Stimulated activated CD8-positive, alpha-beta memory T cell treated with anti-CD3 and anti-CD28 coated beads, Interleukin-12 subunit alpha, Interleukin-12 subunit beta, amount 100 ng/mL, for 24 hours (primary cell): ENCODE results near the gene OIT3.

Experiments used
- DNase-seq: peaks from one replicate; pipeline ENCODE4 v3.0.0-alpha.2; 2020; ENCODE audit errors: extremely low read depth

Gene OIT3

GRCh38 chr10:72893136-72893798 is at the start of gene OIT3:
OIT3 (plus strand) TSS chr10:72893739; CDS start chr10:72893799, 60 bp downstream.
- no peak for DNase-seq

DNA sequence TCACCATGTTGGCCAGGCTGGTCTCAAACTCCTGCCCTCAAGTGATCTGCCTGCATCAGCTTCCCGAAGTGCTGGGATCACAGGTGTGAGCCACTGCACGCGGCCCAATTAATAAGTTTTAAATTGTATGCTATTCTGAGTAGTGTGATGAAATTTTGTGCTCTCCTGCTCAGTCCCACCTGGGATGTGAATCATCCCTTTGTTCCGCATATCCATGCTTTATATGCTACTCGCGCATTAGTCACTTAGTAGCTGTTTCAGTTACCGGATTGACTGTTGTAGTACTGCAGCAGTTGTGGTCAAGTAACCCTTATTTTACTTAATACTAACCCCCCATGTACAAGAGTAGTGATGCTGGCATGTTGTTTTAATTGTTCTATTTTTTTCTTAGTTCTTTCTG is 47.3 kb upstream of the OIT3 start:
- DNase-seq = no peak

DNA sequence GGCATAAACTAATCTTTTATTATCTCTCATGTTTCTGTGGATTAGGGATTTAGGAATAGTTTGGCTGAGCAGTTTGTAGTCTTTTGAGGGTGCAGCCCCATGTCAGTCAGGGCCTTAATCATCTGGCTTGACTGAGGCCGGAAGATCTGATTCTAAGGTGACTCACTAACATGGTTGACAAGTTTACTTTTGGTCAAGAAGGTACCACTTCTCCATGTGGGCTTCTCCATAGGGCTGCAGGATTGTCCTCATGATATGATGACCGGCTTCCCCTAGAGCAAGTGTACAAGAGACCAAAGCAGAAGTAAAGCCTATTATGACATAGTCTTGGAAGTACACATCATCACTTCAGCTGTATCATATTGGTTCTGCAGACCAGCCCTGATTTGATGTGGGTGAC is 45.9 kb upstream of the OIT3 start:
- DNase-seq = no peak

GRCh38 chr10:72850861-72851260 is 42.7 kb upstream of the OIT3 start:
- no peak for DNase-seq

GRCh38 chr10:72851509-72851908 is 42.0 kb upstream of the OIT3 start:
- DNase-seq = no peak

DNA sequence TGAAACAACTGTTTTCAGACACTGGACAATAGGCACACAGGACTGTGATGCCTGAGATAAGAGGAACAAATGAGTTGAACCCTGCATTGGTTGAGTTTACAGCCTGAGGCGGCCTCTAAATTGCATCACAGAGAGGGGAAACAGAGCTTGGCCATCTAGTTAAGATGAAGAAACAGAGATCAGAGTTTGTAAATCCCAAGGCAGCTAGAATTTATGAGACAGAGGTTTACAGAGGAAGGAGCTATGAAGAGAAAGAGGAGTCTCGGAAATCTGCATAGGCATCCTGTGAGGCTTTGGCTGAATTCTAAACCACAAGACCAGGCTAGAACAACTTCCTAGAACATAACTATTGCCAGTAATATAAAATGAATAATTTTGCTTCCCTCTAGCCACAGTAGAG is 41.0 kb upstream of the OIT3 start:
- DNase-seq = no peak

- DNase-seq = no peak
Measured at GRCh38 chr10:72855129-72855528, 38.4 kb upstream of the OIT3 start.

DNA sequence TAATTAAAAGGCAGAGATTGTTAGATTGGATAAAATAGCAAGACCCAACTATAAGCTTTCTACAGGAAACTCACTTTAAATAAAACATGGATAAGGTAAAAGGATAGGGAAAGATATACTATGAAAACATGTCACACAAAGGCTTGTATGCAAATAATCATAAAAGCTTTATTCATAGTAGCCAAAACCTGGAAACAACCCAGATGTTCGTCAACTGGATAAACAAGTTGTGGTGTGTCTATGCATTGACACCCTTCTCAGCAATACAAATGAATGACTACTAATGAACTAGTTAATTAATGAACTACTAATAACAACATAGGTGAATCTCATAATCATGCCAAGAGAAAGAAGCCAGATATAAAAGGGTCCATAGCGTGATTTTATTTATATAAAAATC is 37.7 kb upstream of the OIT3 start:
- no peak for DNase-seq

DNA sequence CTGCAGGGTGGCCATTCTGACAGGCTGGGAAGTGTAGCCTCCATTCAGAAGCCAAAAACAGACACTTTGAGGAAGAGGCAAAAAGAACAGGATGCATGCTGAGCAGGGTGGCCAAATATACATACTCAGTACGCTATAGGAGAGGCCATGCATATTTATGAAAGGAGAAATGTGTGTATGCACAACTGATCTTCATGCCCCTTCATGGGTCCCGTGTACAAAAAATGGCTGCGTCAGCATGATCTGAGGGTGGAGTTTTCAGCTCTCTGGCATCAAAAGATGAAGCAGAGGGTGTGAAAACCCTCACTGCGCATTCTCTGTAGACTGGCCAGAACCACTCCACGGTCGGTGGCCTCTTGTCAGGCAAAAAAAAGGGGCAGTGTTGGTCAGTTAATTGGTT is 35.5 kb upstream of the OIT3 start:
- no peak for DNase-seq

DNA sequence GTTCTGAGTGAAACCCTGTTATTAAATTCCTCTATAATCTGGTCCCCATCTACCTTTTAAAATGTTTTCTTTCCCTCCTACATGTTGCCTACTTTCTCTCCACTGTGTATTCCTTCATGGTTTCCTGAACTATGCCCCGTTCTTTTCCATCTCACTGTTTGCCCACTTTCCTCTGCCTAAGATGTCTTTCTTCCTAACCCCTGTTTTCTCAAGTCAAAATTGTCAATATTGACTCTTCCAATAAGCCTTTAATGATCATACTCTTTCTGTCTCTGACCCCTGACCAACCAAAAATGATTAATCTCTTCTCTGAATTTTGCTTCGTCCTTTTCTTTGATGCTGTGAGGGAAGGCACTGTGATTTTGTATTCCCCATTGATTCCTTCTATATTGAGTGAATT is 30.6 kb upstream of the OIT3 start:
- DNase-seq = no peak

- DNase-seq = no peak
Measured at GRCh38 chr10:72875250-72876055, 18.1 kb upstream of the OIT3 start.

GRCh38 chr10:72879245-72879644 is 14.3 kb upstream of the OIT3 start:
- no peak for DNase-seq

GRCh38 chr10:72881291-72881690 is 12.2 kb upstream of the OIT3 start:
- DNase-seq = no peak

DNA sequence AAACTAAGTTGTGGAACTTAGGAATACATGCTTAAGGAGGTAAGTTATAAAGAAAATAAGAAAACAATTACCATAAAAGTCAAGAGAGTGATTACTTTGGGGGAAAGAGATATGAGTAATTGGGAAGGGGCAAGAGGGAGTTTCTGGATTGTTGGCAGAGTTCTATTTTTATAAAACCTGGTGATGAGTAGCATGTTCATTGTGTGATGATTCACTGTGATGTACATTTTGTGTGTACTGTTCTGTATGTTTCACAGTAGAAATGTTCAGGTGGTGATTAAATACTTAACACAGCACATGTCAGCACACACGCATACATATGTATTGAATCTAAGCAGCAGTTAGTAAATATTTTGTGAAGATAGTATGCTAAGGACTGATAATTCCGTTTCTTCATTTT is 9.7 kb upstream of the OIT3 start:
- DNase-seq = no peak

- no peak for DNase-seq
Measured at GRCh38 chr10:72885953-72886352, 7.6 kb upstream of the OIT3 start.

DNA sequence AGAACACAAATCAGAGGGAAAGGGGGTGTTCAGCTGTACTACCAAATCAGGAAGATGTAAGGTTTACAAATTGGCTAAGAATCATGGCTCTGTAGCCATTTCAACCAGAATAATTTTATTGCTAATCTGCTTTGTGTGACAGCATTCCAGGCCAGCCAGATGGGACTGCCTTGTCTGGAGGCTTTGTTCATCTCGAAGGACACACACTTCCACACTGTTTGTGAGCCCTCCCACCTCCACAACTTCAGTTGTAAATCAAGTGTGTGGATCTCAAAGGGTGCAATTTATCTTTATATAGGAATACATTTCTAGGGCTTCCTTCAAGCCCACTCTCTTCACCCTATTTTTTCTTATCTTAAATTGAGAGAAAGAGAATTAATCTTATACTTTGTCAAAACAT is 6.9 kb upstream of the OIT3 start:
- DNase-seq = no peak

DNA sequence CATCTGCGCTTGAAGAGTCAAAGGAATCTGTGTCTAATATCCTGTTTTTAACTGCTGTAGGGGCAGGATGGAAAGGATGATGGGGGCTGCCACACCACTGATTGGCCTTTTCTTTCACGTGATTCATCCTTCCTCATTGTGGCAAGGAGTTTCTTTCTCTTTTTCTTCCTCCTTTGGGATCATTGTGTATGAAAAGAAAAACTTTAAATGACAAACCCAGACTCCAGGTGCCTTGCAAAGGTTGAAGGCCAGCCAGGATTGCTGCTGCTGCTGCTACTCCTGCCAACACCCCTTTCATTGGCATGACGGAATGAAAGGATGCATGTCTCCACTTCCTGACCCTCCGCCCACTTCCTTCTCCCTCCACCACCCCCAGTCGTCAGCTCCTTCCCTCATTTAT is 6.5 kb upstream of the OIT3 start:
- no peak for DNase-seq

- DNase-seq = no peak
Measured at GRCh38 chr10:72888151-72888638, 5.3 kb upstream of the OIT3 start.

- DNase-seq = no peak
Measured at GRCh38 chr10:72889391-72889831, 4.1 kb upstream of the OIT3 start.

DNA sequence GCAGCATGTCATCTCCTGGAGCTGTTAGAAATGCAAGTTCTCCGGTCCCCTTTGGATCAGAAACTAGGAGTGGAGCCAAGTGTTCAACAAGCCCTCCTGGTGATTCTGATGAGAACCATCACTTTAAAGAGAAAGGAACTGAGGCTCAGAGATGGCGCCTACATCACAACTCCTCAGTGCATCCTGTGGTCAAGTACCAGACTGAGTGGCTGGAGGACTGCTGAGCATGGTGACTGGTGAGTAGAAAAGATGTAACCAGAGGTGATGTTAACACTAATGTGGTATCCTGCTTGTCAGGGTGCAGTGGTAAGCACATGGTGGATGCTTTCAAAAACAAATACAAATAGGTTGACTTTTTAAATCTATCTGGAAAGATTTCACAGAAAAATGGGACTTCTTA is 3.5 kb upstream of the OIT3 start:
- no peak for DNase-seq

DNA sequence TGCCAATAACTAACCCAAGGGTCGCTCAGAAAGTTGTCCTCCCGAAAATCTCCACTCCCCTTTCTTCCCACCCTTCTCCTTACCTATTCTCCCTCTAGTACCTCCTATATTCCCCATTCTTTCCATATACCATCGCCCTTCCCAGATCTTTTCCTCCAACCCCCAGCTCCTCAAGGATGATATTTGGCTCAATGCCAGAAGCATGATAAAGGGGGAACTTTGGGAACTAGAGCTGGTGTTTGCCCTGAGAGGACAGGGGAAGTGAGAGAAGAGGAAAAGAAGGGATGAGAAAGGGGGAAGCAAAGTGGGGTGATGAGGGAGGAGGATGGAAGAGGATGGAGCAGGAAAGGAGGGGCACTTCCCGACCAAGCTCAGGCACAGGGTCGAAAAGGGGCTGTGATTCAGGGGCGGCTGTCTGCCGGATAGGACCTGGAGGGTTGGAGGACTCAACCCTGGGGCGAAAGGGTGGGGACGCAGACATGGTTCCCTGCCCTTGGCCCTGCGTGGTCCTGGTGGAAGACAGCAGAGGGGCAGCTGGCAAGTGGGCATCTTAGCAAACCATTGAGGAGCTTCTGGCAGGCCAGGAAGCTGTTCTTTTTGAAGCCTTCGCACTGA is 1.8 kb downstream of the OIT3 start:
- DNase-seq = no peak

DNA sequence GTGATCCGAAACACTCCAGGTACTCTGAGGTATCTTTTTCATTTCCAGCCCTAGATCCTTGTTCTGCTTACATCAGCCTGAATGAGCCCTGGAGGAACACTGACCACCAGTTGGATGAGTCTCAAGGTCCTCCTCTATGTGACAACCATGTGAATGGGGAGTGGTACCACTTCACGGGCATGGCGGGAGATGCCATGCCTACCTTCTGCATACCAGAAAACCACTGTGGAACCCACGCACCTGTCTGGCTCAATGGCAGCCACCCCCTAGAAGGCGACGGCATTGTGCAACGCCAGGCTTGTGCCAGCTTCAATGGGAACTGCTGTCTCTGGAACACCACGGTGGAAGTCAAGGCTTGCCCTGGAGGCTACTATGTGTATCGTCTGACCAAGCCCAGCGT is 5.1 kb downstream of the OIT3 start:
- no peak for DNase-seq

DNA sequence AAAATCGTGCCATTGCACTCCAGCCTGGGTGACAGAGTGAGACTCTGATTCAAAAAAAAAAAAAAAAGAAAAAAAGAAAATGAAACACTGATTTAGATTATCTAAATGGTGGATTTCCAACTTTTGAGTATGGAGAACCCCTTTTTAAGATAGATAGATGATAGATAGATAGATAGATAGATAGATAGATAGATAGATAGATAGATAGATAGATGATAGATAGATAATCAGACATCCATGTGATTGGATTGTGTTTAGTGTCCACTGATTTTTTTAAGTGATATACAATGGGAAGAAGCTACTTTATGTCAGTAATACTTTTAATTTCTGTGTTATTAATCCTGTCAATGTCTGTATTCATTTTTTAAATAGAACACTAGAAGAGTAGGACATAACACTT is 6.0 kb downstream of the OIT3 start:
- DNase-seq = no peak
